D341Med (cell line): ENCODE data around the gene AK8.
"Not testable (repeated sequence)": the region's sequence is repeated elsewhere in the genome, so short reads cannot be mapped to it uniquely, and the experiment has no call there.

Experiments
- DNase-seq: peaks from one replicate; pipeline ENCODE4 v3.0.0; 2012; ENCODE audit warnings: low spot score

The AK8 gene

DNA sequence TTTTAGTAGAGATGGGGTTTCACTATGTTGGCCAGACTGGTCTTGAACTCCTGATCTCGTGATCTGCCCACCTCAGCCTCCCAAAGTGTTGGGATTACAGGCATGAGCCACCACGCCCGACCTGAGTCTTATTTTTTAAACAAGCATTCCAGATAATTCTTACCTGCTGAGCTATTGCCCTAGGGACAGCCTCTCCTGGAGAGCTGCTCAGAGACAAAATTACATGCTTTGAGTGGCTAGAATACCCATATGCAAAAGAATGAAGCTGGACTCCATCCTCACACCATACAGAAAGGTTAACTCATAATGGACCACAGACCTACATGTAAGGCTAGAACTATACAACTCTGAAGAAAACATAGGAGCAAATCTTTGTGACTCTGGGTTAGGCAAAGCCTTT, 166.2 kb downstream of the AK8 start:
- no peak for DNase-seq

DNA sequence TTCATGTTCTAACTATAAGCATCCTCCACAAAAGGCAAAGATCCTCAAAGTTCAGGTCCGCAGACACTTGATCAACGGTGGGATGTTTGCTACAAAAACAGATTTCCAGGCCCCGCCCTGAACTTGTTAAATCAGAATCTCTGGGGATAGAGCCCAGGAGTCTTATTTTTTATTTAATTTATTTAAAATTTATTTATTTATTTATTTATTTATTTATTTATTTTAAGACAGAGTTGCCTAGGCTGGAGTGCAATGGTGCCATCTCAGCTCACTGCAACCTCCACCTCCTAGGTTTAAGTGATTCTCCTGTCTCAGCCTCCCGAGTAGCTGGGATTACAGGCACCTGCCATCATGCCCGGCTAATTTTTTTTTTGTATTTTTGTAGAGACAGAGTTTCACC, 166.9 kb downstream of the AK8 start:
- not testable (repeated sequence) for DNase-seq

DNA sequence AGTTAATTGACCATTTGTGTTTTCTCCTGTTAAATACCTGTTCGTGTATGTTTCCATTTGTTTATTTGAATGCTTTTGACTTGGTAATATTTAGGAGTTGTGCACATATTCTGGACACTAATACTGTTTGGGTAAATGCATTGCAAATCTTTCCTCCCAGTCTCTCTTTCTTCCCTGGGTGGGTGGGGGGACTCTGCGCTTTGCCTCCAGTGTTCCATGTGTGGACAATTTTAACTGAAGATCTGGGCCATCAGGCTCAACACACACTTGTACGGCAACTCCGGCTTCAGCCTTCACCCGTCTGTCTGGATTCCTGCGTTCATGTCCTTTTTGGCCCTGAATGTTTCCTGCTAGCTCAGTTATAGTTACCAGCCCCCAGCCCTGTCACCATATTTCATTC, 167.8 kb downstream of the AK8 start:
- DNase-seq = no peak

DNA sequence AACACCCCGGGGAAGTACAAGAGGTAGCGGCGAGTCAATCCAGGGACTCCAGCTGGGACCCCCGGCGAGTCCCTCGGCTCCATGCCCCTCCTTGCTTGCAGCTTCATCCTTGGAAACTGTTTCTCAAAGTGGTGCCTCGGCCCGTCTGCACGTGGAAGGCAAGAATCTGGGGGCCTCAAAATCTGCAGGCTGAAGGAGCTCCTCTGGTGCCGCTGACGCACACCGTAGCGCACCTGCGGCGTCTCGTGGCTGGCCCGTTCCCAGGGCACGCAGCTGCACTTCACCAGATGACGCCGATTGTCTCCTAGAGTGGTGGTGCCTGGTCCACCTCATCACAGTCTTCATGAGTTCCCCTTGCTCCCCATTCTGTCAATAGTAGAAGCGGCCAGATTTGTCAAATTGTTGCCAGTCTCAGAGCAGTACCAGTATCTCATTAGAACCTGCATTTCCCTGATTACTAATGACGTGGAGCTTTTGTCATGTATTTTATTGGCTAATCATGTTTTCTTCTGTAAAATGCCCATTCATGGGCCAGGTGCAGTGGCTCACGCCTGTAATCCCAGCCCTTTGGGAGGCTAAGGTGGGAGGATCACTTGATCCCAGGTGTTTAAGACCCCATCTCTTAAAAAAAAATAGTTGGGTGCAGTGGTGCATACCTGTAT, 169.2 kb downstream of the AK8 start:
- no peak for DNase-seq

DNA sequence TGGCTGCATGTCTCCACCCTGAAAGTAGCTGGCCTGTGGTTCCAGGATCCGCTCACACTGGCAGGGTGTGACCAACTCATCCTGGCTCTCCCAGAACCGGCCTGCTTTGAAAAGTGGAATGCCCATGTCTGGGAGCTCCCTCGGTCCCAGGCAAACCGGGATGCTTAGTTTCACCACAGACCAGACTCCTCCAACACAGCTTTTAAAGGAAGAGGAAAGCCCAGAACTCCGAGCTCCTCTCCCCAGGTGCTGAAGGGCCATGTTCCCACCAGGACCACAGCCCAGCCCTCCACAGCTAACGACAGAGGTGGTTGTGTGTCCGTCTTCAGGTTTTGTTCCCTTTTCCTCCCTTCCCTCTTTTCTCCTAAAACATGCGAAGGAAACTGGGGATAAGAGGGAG, 169.8 kb downstream of the AK8 start:
- no peak for DNase-seq

DNA sequence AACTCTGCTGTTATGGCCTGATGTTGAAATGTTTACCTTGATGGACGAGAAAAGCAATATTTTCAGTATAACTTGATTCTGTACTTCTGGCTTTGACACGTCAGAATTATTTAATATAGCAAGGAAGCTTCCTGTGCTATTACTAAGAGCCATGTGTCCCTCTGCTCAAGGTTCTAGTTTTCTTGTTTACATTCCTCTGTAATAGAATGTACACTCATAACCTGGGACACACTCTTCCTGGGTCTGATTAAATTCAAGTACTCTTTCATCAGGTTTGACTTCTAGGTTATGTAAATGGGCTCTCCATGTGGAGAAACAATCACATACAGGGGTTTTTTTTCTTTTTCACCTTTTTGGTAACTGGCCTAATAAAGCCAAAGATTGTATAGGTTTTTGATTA, 174.7 kb downstream of the AK8 start:
- no peak for DNase-seq

DNA sequence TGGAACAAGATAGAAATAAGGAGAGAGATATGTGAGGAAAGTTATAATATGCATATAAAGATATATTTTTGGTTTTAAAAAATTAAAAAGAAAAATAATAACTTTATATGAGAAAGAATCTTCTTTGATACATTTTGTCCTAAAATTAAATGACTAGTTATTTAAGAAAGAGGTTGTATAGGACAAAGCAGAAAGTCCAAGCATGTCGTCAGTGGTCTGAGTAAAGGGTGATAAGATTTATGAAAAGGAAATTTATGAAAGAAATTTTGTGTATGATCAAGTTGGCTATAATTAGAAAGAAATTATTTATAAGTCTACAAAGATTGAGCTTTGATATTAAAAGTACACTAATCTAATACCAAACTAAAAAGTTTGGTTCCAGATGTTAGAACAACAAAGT, 175.8 kb downstream of the AK8 start:
- DNase-seq = no peak

DNA sequence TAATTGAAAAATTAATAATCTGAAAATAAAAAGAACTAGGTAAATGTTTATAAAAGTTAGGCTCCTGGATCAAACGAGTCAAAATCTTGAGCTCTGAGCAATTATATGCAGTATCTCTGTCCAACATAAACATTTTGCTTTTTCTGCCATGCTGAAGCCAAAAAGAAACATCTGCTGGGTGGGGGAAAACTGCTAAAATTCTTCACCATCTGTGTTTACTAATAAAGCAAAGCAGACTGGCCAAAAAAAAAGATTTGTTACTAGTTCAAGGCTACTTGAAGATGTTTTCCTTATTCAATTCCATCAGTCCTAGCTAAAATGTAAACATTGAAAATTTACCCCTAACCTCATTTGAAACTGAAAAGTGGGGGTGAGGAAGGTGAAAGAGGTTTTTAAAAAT, 178.1 kb downstream of the AK8 start:
- DNase-seq = no peak

DNA sequence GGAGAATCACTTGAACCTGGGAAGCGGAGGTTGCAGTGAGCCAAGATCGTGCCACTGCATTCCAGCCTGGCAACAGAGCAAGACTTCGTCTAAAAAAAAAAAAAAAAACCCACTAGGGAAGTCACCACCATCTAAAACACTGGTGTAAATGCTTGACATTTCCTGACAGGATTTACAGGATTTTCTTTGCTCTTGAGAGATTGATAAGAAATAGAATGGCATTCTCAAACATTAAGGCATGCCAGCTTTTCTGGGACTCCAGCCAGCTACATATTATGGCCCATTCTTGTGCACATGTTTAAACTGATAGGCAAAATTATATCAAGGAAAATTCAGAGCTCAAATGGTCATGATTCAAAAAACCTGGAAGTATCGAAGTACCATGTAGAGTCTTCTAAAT, 179.1 kb downstream of the AK8 start:
- DNase-seq = no peak

DNA sequence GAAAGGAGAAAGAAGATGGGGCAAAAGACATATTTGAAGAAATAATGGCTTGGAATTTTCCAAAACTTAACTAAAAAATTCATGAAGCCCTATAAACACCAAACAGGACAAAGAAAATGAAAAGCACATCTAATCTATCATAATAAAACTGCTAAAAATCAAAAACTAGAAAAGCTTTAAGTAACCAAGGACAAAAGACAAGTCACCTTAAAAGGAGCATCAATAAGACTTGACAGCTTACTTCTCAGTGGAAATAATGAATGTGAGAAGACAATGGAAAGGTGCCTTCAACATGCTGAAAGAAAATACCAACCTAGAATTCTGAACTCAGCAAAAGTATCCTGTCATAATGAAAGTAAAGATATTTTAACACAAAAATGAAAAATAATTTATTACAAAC, 180.9 kb downstream of the AK8 start:
- no peak for DNase-seq

DNA sequence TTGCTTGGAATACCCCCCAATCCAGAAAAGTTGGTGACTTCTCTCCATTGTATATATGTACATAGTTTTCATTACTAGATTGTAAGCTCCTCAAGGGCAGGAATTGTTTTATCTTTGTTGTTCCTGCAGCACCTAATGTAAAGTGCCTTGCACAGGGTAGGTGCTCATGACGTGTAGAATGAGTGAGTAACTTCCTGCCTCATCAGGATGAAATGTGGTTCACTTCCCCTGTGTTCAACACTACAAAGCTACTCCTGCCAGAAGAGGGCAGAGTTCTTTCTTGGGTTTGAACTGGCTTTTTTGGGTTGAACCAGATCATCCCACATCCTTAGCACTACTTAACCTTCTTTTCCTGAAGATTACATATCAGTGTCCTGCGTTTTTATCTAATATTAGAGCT, 183.9 kb downstream of the AK8 start:
- no peak for DNase-seq

DNA sequence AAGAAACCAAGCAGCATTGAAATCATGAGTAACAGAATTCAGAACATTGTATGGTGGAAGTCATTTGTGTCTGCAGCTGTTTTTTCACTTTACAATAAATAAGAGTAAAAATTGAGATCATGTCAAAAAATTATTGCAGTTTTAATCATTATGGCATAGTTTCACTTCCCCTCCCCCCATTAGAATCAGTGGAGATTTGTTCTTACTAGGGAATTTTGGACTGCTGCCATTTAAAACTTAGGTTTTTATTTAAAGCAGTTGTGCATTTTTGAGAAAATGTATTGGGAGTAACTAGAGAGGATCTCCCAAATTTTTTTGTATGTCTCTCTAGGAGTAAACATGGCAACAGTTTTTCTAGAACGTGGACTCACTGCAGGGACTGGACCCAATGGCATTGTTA, 187.4 kb downstream of the AK8 start:
- DNase-seq = no peak

DNA sequence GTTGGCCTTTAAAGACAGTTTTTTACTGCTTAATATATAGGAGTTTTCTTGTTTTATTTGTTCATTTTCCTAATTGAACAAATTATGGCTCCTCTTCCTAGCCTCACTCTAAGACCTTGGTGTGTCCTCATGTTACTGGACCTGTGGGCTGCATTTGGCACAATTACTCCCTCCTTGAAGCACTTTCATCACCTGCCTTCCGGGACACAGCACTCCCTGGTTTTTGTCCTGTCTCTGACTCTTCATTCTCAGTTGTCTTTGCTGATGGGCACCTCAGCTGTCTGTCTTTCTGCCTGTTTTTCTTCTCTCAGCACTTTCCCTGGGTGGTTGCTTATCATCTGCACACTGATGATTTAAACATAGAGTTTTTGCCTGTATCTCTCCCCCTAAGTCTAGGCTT, 194.2 kb downstream of the AK8 start:
- DNase-seq = no peak

DNA sequence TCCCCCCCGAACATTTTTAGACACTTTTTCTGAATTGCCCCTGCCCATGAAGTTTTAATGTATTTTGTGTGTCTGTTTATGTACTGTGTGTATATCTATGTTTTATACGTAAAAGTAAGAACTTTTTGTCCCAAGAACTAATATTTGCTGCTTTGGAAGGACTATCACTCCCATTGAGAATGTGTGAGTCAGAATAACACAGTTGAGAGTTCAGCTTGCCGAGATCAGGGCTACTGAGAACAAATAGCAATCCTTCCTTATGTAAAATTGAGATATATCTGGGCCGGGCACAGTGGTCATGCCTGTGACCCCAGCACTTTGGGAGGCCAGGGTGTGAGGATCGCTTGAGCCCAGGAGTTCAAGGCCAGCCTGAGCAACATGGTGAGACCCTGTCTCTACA, 196.5 kb downstream of the AK8 start:
- DNase-seq = no peak

DNA sequence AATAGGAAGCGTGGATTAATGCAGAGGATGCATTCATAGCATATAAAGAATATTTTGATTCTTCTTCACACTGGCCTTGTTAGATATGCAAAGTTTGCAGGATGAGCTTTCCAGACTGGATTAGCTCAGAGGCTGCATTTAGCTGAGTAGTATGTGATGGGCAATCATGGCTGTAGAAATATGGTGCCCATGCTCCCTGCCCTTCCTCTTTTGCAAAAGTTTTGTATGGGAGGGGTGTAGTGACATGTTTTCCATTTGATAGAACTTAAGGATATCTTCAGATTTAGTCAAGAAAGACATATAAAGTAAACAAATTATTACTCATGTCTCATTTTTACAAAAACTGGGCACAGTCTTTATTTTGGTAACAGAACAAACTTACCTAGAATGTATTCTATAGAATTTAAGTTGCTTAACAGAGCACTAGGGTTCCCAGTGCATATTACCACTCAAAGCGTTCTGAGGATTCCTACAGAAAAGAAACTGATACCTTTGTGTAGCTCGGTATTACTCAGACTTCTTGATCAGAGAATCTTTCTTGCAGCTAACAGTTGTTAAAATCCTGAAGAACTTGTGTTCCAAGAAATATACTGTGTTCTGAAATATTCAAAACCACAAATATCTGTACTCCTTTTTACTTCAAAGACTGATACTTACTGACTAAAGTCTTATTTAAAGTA, 198.0 kb downstream of the AK8 start:
- no peak for DNase-seq

DNA sequence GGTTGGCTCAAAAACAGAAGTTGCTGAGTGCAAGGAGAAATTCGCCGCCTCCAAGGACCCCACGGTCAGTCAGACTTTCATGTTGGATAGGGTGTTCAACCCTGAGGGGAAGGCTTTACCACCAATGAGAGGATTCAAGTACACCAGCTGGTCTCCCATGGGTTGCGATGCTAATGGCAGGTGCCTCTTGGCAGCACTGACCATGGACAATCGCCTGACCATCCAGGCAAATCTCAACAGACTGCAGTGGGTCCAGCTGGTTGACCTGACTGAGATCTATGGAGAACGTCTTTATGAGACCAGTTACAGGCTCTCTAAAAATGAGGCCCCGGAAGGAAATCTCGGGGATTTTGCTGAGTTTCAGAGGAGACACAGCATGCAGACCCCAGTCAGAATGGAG, 200.1 kb downstream of the AK8 start:
- no peak for DNase-seq
